ACHN (cell line): ENCODE results near the gene CLMN.
A peak's percentile ranks its signal among the peaks of the same experiment; 100 is the strongest.
"Not testable (repeated sequence)": the region's sequence is repeated elsewhere in the genome, so short reads cannot be mapped to it uniquely, and the experiment has no call there.

Source experiments
- DNase-seq: peaks from one replicate; pipeline ENCODE4 v3.0.0-alpha.2; 2015
- in situ Hi-C: cut with HindIII; loops from 2 replicates; pipeline ENCODE4 v1.10.0; 2017; ENCODE audit warnings: low sequenced_read_pairs, low pct_ligation_motif_present, low pct_unique_long_range_greater_than_20kb

Gene CLMN

DNA sequence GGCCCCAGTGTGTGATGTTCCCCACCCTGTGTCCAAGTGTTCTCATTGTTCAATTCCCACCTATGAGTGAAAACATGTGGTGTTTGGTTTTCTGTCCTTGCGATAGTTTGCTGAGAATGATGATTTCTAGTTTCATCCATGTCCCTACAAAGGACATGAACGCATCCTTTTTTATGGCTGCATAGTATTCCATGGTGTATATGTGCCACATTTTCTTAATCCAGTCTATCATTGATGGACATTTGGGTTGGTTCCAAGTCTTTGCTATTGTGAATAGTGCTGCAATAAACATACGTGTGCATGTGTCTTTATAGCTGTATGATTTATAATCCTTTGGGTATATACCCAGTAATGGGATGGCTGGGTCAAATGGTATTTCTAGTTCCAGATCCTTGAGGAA is 144.0 kb downstream of the CLMN start:
- in situ Hi-C loops = not testable (repeated sequence)

DNA sequence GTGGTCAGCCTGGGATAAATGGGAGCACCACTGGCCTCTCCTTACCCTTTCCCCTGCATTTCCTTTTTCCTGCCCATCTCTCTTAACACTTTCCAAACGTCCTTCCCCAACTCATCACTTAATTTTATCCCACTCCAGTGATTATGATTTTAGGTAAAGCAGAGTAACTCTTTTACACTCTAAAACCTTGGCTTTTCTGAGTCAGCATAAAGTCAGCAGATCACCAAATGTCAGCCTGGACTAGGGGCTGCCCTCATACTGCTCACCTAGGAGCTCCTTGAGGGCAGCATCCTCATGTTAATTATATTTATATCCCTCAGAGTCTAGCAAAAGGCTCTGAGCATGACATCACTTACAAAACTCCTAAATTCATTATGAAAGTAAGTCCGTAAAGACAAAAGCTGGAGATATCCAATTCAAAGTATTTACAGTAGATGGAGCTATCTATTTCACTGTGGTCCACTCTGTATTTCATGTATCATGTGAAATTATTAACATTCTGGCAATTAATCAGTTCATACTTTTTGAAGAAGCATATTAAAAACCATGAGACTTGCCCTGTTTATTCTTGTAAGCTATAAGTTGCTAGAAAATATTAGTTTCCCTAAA is 145.4 kb downstream of the CLMN start:
- in situ Hi-C loops = no loop called here
- no peak for DNase-seq

More for the DNA sequence above, 144.0 kb downstream of the CLMN start:
- not testable (repeated sequence) for DNase-seq

DNA sequence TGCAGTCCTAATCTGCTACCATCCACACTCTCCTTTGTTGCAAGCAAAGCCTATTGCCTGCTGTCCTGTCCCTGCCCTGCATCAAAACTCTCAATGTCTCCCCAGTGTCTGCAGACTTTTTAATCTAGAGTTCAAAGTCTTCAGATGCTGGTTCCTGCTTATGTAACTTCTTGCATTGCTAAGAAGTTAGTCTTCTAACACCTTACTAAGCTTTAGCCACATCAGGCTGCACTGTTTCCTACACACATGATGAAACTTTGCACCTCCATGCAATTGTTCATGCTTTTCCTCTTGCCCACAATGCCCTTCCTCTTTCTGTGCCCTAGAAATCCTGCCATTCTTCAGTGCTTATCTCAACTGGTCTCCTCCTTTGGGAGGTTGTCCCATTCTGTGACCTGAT is 146.2 kb downstream of the CLMN start:
- in situ Hi-C loops = no loop called here
- no peak for DNase-seq

DNA sequence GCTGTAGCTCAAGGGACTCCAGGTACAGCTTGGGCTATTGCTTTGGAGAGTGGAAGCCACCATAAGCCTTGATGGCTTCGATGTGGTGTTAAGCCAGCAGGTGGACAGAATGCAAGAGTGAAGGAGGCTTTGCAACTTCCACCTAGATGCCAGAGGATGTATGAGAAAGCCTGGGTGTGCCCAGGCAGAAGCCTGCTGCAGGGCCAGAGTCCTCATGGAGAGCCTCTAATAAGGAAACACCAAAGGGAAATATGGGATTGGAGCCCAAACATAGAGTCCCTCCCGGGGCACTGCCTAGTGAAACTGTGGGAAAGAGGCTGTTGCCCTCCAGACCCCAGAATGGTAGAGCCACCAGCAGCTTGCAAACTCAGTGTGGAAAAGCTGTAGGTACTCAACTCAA is 152.5 kb downstream of the CLMN start:
- no peak for DNase-seq
- in situ Hi-C loops = no loop called here

DNA sequence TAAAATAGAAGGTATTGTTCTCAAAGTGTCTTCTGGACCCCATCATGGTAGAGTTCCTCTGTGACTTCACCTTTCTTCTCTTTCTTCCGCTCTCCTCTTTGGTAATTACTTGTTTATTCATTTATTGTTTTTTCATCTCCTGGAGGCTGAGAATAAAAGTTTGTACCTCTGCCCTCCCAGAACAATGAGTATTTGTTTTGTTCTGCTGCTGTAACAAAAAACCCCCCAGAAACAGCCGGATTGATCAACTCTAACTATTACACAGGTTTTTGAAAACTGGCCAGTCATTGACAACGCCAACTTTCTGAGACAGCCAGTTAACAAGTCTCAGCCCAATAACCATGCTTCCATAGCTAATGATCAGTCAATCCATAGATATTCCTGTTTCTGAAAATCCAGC is 154.2 kb downstream of the CLMN start:
- in situ Hi-C loops = no loop called here
- DNase-seq = no peak

DNA sequence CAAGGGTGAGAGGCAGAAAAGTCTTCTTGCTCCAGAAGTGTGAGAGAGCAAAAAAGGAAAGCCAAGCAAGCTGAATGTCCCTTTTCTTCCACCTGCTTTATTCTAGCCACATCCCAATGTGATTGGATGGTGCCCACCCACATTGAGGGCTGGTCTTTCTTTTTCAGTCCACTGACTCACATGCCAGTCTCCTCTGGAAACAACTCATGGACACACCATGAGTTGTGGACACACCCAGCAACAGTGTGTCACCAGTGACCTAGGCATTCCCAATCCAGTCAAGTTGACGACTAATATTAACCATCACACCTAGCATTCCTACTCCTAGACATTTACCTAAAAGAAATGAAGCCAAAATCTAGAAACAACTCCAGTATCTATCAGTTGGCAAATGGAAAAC is 155.2 kb downstream of the CLMN start:
- in situ Hi-C loops = no loop called here
- no peak for DNase-seq

DNA sequence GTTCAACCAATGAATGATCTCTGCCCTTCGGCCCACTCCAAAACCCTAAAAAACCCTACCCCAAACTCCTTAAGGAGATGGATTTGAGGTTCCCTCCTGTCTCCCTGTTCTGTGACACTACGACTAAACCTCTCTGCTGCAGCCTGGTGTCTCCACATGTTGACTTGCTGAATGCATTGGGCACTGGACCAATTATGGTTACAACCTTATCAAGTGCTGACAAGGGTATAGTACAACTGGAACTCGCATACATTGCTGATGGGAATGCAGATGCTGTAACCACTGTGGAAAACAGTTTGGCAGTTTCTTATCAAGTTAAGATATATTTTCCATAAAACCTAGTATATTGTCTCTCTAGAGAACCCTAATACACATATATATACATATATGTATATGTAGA is 156.0 kb downstream of the CLMN start:
- in situ Hi-C loops = no loop called here
- DNase-seq = no peak

DNA sequence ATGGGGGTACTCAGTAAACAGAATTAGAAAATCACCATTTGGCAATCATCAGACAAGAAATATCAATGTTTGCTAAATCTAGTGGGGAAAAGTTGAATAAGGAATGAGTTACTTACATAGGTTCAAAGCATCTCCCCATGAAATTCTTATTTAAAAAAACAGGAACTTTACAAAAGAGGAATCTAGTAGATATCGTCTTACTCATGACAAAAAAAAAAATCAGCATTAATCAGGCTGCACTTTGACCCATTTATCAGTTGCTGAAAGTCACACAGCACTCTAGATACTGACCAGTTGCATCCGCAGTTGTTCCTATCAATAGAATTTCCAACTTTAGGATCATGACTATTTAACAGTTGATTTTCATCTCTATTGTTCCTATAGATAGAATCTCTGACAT is 156.6 kb downstream of the CLMN start:
- in situ Hi-C loops = no loop called here

DNA sequence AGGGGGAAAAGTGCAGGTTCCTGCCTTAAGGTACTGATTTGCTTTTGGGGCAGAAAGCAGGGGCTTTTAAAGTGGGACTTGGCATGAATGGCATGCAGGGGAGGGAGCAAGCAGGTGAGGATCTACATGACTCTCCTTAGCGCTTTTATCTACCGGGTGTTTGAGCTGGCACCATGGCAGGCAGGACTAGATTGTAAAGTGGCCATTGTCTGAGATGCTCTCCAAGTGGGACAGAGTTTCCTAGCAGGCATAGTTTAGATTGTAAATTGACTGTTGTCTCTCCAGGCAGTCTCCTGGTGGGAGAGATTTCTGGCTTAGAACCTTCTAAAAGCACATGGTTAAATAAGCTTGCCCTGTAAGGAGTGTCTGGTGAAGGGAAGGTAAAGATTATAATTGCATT is 157.1 kb downstream of the CLMN start:
- DNase-seq = no peak
- in situ Hi-C loops = no loop called here

More for the DNA sequence above, 156.6 kb downstream of the CLMN start:
- DNase-seq = no peak

DNA sequence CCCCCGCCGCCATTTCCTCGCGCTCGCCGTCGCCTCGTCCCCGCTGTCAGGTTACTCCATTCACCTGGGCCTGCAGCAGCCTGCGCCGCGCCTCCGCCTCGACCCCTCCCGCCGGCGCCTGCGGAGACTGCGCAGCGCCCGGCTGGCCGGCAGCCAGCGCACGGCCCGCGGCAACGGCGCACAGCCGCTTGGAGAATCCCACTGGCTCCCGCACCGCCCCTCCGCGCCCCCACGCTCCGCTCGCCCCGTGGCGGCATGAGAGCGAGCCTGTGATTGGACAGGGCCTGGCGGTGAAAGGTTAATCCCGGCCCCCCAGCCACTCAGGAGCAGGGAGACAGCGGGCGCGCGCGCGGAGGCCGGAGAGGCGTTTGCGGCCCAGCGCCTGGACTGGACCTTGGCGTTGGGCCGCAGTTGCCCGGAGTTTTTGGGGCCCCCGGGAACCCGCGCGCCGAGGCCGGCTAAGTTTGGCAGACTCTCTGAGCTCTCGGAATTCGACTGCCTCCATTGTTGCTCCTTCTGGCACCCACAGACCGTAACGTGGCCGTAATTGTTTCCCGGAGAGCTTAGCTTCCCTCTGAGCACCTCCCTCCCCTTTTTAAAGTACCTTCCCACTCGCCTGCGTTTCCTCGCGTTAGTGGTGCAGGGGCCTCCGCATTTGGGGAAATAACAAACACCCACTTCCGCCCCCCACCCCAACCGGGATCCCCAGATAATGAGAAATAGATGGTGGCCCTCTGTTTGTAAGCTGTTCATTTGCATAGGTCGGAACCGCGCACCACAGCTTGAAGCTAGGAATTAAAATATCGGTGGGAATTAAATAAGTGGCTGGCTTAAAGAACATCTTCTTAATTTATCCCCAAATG is 162.2 kb downstream of the CLMN start, which contains the start of gene DICER1:
TSS of gene DICER1 (minus strand) at position 203 of the 863 bp plus-strand sequence. CDS start 24,071 bp downstream, outside the sequence.
- peak; percentile 91 for DNase-seq
- in situ Hi-C loops = no loop called here

DNA sequence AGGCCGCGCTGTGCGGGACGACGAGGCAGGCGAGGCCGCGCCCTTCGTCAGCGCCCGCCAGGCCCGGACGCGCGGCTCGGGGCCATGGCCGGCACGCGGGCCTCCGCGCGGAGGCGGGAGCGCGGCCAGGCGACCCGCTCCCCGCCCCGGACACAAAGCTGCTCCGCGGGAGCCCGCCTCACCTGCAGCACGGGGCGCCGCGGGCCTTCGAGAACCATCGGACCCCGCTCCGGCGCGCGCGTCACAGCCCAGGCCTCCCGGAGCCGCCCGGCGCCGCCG is 162.7 kb downstream of the CLMN start:
- in situ Hi-C loops = no loop called here
- no peak for DNase-seq

DNA sequence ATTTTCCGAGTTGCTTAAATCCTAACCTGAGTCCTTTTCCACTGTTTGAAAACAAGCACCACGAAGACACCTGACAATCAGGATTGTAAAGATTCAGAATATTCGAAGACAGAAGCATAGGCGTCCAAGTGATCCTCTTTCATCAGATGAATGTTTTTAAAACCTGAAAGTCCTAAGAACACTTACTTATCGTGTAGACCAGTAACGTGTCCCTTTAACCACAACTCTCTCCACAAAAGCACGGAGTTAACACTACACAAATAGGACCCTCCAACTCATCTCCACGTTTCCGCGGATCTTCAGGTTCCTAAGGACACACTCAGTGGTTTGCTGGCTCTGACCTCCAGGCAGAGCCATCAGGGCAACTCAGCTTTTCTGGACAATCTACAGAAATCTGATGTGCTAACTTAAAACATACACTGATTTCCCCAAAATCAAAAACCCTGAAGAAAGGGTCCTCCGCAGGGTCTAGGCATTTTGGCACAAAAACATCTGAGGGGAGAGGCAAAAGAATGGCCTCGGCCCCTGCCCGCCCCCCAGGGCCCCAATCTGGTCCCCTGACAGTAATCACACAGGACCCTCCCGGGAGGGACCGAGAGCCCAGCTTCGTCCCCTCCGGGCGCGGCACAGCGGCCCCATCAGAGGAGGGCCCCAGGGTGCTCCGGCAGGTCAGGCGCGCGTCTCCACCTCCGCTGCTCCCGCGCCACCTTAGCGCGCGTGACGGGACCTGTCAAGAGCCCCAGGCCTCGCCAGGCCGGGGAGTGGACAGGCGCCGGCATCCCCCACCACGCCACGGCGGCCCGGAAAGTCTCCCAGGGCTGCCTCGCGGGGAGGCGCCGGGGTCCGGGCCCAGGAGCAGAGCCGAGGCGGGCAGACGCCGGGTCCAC is 163.3 kb downstream of the CLMN start:
- peak; percentile 35 for DNase-seq
- in situ Hi-C loops = no loop called here

DNA sequence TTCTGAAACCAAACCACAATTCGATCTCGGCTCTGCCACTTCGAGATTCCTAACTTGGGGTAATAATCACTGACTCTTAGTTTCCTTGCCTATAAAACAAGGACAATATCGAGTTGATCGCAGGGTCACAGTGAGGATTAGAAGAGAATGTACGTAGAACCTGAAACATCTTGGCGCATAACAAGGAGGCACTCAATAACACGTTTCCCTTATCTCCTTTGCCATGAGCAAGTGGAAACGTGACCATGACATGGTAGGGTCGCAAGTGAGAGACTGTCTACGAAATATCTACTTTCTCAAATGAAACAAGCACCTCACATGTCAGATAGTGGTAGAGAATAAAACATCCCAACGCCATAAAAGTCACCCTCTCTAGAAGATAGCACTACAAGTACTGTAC is 164.7 kb downstream of the CLMN start:
- DNase-seq = no peak
- in situ Hi-C loops = no loop called here

DNA sequence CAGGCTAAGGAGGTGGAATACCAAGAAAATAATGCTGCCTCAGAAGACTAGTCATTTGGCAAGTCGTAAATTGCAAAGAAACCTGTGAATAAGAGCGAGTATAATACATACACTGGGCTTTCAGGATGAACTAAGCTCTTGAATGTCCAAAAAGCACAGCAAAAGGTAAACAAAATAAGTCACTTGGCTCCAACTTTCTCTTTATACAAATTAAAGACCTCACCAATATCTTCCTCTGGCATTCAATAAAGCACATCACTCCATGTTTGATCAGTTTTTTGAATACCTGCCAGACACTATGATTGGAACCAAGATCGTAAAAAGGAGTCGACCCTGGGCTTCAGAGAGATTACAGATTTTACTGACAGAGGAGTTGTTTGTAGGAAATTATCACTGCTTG is 165.8 kb downstream of the CLMN start:
- in situ Hi-C loops = no loop called here
- DNase-seq = no peak

DNA sequence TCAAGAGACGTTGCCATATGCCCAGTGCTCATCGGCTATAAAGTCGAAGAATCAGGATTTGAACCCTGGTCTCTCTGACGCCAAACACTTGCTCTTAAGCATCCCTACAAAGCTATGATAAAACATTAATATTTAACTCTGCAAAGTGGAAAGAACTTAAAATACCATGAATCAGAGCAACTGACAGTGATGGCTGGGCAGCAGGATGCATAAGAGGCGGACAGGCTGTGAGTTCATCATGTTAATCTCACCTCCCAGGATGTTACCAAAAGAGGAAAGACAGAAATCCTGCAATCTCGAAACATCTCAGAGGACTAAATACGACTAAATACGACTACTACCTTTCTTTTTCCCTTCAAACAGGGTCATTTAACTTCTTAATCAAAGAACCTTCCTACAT is 168.1 kb downstream of the CLMN start:
- DNase-seq = peak; percentile 77
- in situ Hi-C loops = no loop called here

DNA sequence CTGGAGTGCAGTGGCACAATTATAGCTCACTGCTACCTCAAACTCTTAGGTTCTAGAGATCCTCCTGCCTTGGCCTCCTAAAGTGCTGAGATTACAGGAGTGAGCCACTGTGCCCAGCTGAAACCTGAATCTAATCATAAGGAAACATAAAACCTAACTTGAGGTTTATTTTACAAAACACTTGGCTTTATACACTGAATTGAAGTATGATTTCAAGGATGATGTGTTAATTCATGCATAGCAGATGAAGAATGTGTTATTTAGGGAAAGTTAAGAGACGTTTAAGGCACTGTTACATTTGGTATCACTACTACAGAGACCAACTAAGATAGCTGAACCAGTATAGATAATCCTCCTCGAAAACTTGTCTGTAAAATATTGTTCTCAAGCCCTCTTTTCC is 168.8 kb downstream of the CLMN start:
- in situ Hi-C loops = no loop called here
- DNase-seq = no peak

DNA sequence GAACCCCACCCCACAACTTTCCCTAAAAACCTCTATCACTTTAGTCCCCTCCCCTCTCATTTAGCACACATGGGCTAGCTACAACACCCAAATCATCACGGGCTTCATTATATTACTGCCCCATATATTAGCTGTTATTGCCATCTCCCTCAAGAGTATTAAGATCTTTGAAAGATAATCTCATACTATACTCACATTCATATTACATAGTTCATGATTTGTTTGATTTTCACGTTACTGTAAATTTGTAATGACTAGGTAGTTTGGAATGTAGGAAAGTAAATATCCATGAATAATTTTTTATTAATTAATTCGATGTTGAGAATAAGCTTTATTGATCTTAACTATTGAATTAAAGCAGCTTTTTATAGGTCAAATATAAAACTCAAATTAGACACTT is 170.3 kb downstream of the CLMN start:
- DNase-seq = no peak
- in situ Hi-C loops = no loop called here

DNA sequence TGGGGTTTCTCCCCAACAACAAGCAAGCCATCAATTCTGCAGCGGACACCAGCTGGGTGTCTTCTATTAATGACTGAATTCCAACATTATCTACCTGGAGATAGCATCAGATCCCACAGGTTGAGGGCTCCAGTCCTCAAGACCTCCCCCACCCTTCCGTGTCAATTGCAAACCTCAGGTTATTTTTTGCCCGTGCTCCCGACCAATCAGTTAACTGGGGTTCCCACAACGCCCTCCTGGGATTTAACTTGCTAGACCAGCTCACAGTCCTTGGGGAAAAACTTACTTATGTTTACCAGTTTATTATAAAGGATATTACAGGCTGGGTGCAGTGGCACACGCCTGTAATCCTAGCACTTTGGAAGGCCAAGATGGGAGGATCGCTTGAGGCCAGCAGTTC is 172.1 kb downstream of the CLMN start:
- in situ Hi-C loops = no loop called here
- no peak for DNase-seq

DNA sequence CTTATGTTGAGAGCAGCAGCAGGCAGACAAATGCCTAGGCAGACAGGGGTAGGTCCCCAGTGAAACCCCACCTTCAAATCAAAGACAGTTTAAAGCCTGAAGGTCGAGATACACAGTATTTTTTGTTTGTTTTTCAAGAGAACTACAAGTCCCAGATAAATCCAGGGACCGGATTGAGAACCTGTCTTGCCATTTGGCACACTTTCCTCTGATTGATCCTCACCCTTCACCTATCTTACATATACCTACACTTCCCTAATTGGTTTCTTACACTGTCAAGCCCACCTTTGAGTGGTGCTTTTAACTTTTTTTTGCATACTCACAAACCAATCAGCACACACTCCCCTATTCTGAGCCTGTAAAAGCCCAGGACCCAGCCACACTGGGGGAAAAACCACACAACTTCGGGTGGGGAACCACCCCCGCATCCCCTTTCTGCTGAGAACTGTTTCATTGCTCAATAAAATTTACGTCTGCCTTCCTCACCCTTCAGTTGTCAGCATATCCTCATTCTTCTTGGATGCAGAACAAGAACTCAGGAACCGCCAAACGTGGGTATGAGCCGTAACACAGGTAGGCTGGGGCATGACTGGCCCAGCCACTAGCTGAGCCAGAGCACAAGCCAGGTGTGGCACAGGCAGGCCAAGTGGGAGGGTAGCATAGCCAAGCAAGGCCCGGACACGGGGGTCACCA is 173.5 kb downstream of the CLMN start:
- DNase-seq = no peak
- in situ Hi-C loops = no loop called here
